Endothelial cell of umbilical vein (primary cell): ENCODE results near the gene AGBL4. TPM values are rescaled to one million over a fixed set of nuclear protein-coding genes. Genes with fewer than 3 reads are reported as not detected.

ENCODE experiments used
- BruUV-seq: library from RNA; stranded (reverse); fragments of 400-500 nt; replicated peaks from 2 replicates; lab custom pipeline; 2021; lab: Mats Ljungman, UMichigan
- CTCF ChIA-PET: fragments of 300-600, 350-600 bp; sonication (Branson Sonifier 250); formaldehyde crosslinking; loops from one replicate; lab custom pipeline; 2021; ENCODE audit warnings: antibody characterized with exemption, inconsistent platforms; lab: Charles Lee
- POLR2A ChIA-PET: fragments of 300-600, 350-600 bp; sonication (Branson Sonifier 250); formaldehyde crosslinking; loops from one replicate; lab custom pipeline; 2021; ENCODE audit warnings: antibody characterized with exemption, inconsistent platforms; lab: Charles Lee
- DNase-seq: peaks from one replicate; pipeline ENCODE4 v3.0.0-alpha.2; 2011; ENCODE audit warnings: low read depth, low spot score
- FAIRE-seq: peaks from 2 replicates; lab custom pipeline; 2011; peaks lifted over from hg19 to GRCh38; lab: Jason Lieb, UNC
- H2AFZ ChIP-seq: 2 replicates; pipeline ENCODE4 v1.6.0; 2012; ENCODE audit warnings: low read depth, low read length, control low read depth, inconsistent platforms
- H3K27ac ChIP-seq: 2 replicates; pipeline ENCODE4 v1.5.1; 2011; ENCODE audit warnings: low read depth, mild to moderate bottlenecking, control low read depth, low read length, moderate library complexity; ENCODE audit not compliant: insufficient read depth
- H3K27me3 ChIP-seq, 2 experiments: 2 replicates each; pipeline versions ENCODE4 v1.6.0 to v1.6.1; 2011; ENCODE audit warnings: low read length in 2 of 2, mixed read lengths in 1 of 2; ENCODE audit not compliant: control insufficient read depth in 2 of 2, insufficient read depth in 2 of 2
- H3K36me3 ChIP-seq, 2 experiments: 2 replicates in 1 of 2; 3 replicates in 1 of 2; pipeline ENCODE4 v1.5.1; 2011; ENCODE audit warnings: low read length in 2 of 2, mild to moderate bottlenecking in 1 of 2, moderate library complexity in 1 of 2; ENCODE audit not compliant: control insufficient read depth in 2 of 2, insufficient read depth in 2 of 2; ENCODE audit errors: extremely low read depth in 1 of 2
- H3K4me1 ChIP-seq: 3 replicates; pipeline ENCODE4 v1.5.1; 2011; ENCODE audit warnings: mild to moderate bottlenecking, low read length; ENCODE audit not compliant: control insufficient read depth, insufficient read depth; ENCODE audit errors: extremely low read depth
- H3K4me2 ChIP-seq: 2 replicates; pipeline ENCODE4 v1.6.1; 2011; ENCODE audit warnings: low read length, control low read depth, mixed read lengths; ENCODE audit not compliant: insufficient read depth
- H3K4me3 ChIP-seq, 3 experiments: fragments of 200-600 bp in 1 of 3; sonication (generic), shearing (Covaris generic) in 1 of 3; replicated peaks in 1 of 3; 2 replicates each; pipeline ENCODE4 v1.5.1; 2011 to 2016; ENCODE audit warnings: control low read depth in 3 of 3, low read length in 3 of 3, mild to moderate bottlenecking in 2 of 3, inconsistent platforms in 1 of 3, low read depth in 1 of 3, moderate library complexity in 1 of 3; ENCODE audit not compliant: insufficient read depth in 1 of 3
- H3K79me2 ChIP-seq: 2 replicates; pipeline ENCODE4 v1.6.0; 2012; ENCODE audit warnings: low read length, inconsistent platforms; ENCODE audit not compliant: control insufficient read depth, insufficient read depth
- H3K9ac ChIP-seq: replicated peaks from 2 replicates; pipeline ENCODE3; 2011; ENCODE audit warnings: low read length, control low read depth; ENCODE audit not compliant: insufficient read depth; ENCODE audit errors: extremely low read depth
- H3K9me1 ChIP-seq: replicated peaks from 3 replicates; pipeline ENCODE4 v1.6.0; 2011; ENCODE audit warnings: mild to moderate bottlenecking, low read length; ENCODE audit not compliant: control insufficient read depth, insufficient read depth; ENCODE audit errors: extremely low read depth
- H3K9me3 ChIP-seq: replicated peaks from 2 replicates; pipeline ENCODE4 v1.5.1; 2012; ENCODE audit warnings: low read length, inconsistent platforms; ENCODE audit not compliant: control insufficient read depth, insufficient read depth
- H4K20me1 ChIP-seq: replicated peaks from 2 replicates; pipeline ENCODE3; 2011; ENCODE audit warnings: mild to moderate bottlenecking, low read length; ENCODE audit not compliant: control insufficient read depth, insufficient read depth; ENCODE audit errors: extremely low read depth
- CTCF ChIP-seq, 2 donors: IDR thresholded peaks; 1 replicate in 1 of 2; 2 replicates in 1 of 2; pipeline ENCODE4 v1.5.1; 2011; ENCODE audit warnings: low read length in 2 of 2, mild to moderate bottlenecking in 2 of 2, moderate library complexity in 2 of 2, control low read depth in 1 of 2, inconsistent platforms in 1 of 2, low read depth in 1 of 2; ENCODE audit not compliant: insufficient read depth in 1 of 2; ENCODE audit errors: extremely low read depth in 1 of 2
- EZH2 ChIP-seq: IDR thresholded peaks from 2 replicates; pipeline ENCODE4 v1.6.1; 2012; ENCODE audit warnings: borderline replicate concordance, low read depth, mild to moderate bottlenecking, moderate library complexity, low read length, inconsistent platforms; ENCODE audit not compliant: severe bottlenecking
- FOS ChIP-seq: IDR thresholded peaks from 2 replicates; pipeline ENCODE4 v1.6.1; 2011; ENCODE audit warnings: mild to moderate bottlenecking, low read length, moderate library complexity, borderline replicate concordance; ENCODE audit not compliant: insufficient read depth
- GATA2 ChIP-seq: IDR thresholded peaks from 2 replicates; pipeline ENCODE4 v1.7.0; 2011; ENCODE audit warnings: low read depth, mild to moderate bottlenecking, moderate library complexity, mixed read lengths, low read length; ENCODE audit not compliant: insufficient read length, insufficient read depth
- JUN ChIP-seq: IDR thresholded peaks from 2 replicates; pipeline ENCODE4 v1.6.1; 2011; ENCODE audit warnings: borderline replicate concordance, low read depth; ENCODE audit not compliant: insufficient read length, insufficient read depth
- MYC ChIP-seq: IDR thresholded peaks from one replicate; pipeline ENCODE4 v1.6.1; 2011; ENCODE audit warnings: mild to moderate bottlenecking, low read depth, low read length
- POLR2A ChIP-seq: IDR thresholded peaks from 2 replicates; pipeline ENCODE4 v1.6.1; 2012; ENCODE audit warnings: low read depth, mild to moderate bottlenecking, control low read depth, low read length
- POLR2AphosphoS5 ChIP-seq: IDR thresholded peaks from 2 replicates; pipeline ENCODE4 v1.6.1; 2012; ENCODE audit warnings: low read depth, mild to moderate bottlenecking, control low read depth, low read length, moderate library complexity; ENCODE audit not compliant: insufficient read depth
- dilution Hi-C: fragments of 300-500 bp; cut with MboI; formaldehyde crosslinking; loops from one replicate; pipeline ENCODE4 v1.15.0; 2019; ENCODE audit warnings: low sequenced_read_pairs; ENCODE audit not compliant: extremely low pct_ligation_motif_present
- intact Hi-C: fragments of 100-400 bp; cut with micrococcal nuclease; formaldehyde crosslinking; loops from one replicate; pipeline ENCODE4 v1.10.0; 2022
- polyA plus RNA-seq, 4 experiments: library from polyadenylated mRNA; depleted of rRNA in 3 of 4; stranded (reverse) in 3 of 4; unstranded in 1 of 4; fragments of >200 nt; gene quantifications; 2 replicates each; pipeline versions ENCODE4 v1.2.1 to v1.2.3, GENCODE V29; 2011 to 2012; ENCODE audit warnings: missing spikeins in 1 of 4
- total RNA-seq: library from RNA; stranded (reverse); gene quantifications from 2 replicates; pipeline ENCODE4 v1.2.3, GENCODE V29; 2021
- TF ChIP-seq, protein P1 (sequence below): IDR thresholded peaks from 2 replicates; pipeline ENCODE4 v1.6.1; 2011; ENCODE audit not compliant: insufficient read depth, insufficient read length

Gene AGBL4
- total and polyA plus RNA-seq, 2 donors (not counting 3 experiments of a cell fraction or from before 2014, with no cell fraction given) = not detected

GRCh38 chr1:48572646-48573258 is 1451.0 kb downstream of the AGBL4 start:
- peak in 1 of 2 donors; percentile 29 for TF ChIP-seq CTCF (IDR thresholded peaks at IDR 0.05; ENCODE audit: extremely low read depth in 1 of 2, insufficient read depth in 1 of 2, low read depth in 1 of 2, low read length in 2 of 2)
- TF ChIP-seq, protein P1, sequence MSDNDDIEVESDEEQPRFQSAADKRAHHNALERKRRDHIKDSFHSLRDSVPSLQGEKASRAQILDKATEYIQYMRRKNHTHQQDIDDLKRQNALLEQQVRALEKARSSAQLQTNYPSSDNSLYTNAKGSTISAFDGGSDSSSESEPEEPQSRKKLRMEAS = no peak
- no peaks in the 10 kb centered on the region for H4K20me1 ChIP-seq
- H3K4me1 ChIP-seq = no peaks in the 10 kb centered on the region
- no peak overlapping the region for H2AFZ ChIP-seq
- H3K4me3 ChIP-seq = no peak overlapping the region
- DNase-seq (peak; percentile 7), FAIRE-seq (no peak)
- H3K4me2 ChIP-seq = no peak overlapping the region
- intact Hi-C loops = loop anchor here (1.0 kb wide), 2 partner anchors 125 to 1776 kb away; no protein-coding TSS in a partner anchor
- no peak overlapping the region for H3K27ac ChIP-seq
- BruUV-seq = no TSS peak
- no peaks in the 10 kb centered on the region for H3K27me3 ChIP-seq
- POLR2A ChIA-PET = no interaction called here
- no peaks in the 10 kb centered on the region for H3K9me3 ChIP-seq
- H3K79me2 ChIP-seq = no peaks in the 10 kb centered on the region
- CTCF ChIA-PET = interaction anchor here (0.6 kb wide), 1 partner anchor 1761 kb away, joined by 3 read pairs; no protein-coding TSS in a partner anchor
- dilution Hi-C loops = no loop called here
- no peaks in the 10 kb centered on the region for H3K9me1 ChIP-seq
- H3K9ac ChIP-seq = no peak overlapping the region
- H3K36me3 ChIP-seq = no peaks in the 10 kb centered on the region

DNA sequence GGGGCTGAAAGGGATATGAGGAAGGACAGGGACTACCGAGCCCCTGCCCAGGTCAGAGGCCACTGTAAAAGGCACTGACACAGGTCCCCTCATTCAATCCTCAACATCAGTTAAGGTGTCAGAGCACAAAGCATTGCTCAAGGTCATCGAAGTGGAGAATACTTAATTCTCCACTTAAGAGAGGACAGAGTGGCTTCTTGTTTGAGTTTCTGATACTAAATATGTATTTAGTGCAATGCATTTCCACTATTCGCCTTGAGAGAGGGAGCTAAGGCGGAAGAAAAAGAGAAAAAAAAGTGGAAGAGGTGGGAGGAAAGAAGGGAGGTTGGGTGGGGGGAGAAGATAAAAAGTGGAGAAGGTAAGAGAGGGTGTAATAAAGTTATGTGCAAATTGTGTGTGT is 1451.6 kb downstream of the AGBL4 start:
- DNase-seq (no peak), FAIRE-seq (no peak)
- ChIA-PET POLR2A (no interaction called here), CTCF (no interaction called here)
- no peaks in the 10 kb centered on the region for H4K20me1 ChIP-seq
- no peak overlapping the region for H3K27ac ChIP-seq
- H3K9me3 ChIP-seq = no peaks in the 10 kb centered on the region
- H3K4me3 ChIP-seq = no peak overlapping the region
- H3K9ac ChIP-seq = no peak overlapping the region
- H2AFZ ChIP-seq = no peak overlapping the region
- H3K9me1 ChIP-seq = no peaks in the 10 kb centered on the region
- H3K4me2 ChIP-seq = no peak overlapping the region
- H3K36me3 ChIP-seq = no peaks in the 10 kb centered on the region
- dilution Hi-C loops = no loop called here
- H3K79me2 ChIP-seq = no peaks in the 10 kb centered on the region
- TF ChIP-seq JUN (no peak), EZH2 (no peak), CTCF (IDR thresholded peaks at IDR 0.05; ENCODE audit: extremely low read depth in 1 of 2, insufficient read depth in 1 of 2, low read depth in 1 of 2, low read length in 2 of 2) (no peak), POLR2A (no peak), POLR2AphosphoS5 (no peak), GATA2 (no peak), MYC (no peak), FOS (no peak)
- TF ChIP-seq, protein P1 = no peak
- H3K27me3 ChIP-seq = no peaks in the 10 kb centered on the region
- H3K4me1 ChIP-seq = no peaks in the 10 kb centered on the region
- BruUV-seq = no TSS peak
- intact Hi-C loops = loop anchor here (1.0 kb wide), 1 partner anchor 1776 kb away; no protein-coding TSS in a partner anchor
